Pancreas (tissue), 10 donors: ENCODE measurements around the gene SH3BGRL2. TPM values are rescaled to one million over a fixed set of nuclear protein-coding genes. Genes with fewer than 3 reads are reported as not detected.

Experiments
- ATAC-seq, 4 donors: fragments of 200-7000 bp; cut with Tn5 transposase; one replicate each; pipeline versions ENCODE4 v1.8.0 to v1.9.1; 2020; ENCODE audit warnings: mild to moderate bottlenecking in 4 of 4, moderate library complexity in 4 of 4
- DNase-seq, 6 donors: peaks; one replicate each; pipeline ENCODE4 v3.0.0-alpha.2; 2020
- FAIRE-seq: peaks from 2 replicates; lab custom pipeline; 2012; peaks lifted over from hg19 to GRCh38; lab: Jason Lieb, UNC
- H3K27ac ChIP-seq, 4 donors: fragments of 200-600 bp; sonication (generic); 1 replicate in 3 of 4; 2 replicates in 1 of 4; pipeline versions ENCODE4 v1.5.0 to v1.8.0; 2020
- H3K27me3 ChIP-seq, 4 donors: fragments of 200-600 bp; one replicate each; pipeline ENCODE4 v1.8.0; 2021
- H3K36me3 ChIP-seq, 3 donors: fragments of 200-600 bp; sonication (generic) in 1 of 3; one replicate each; pipeline versions ENCODE4 v1.5.0 to v1.8.0; 2020 to 2021
- H3K4me1 ChIP-seq, 3 donors: fragments of 200-600 bp; one replicate each; pipeline ENCODE4 v1.8.0; 2021
- H3K4me3 ChIP-seq, 4 donors: fragments of 200-600 bp; sonication (generic) in 2 of 4; one replicate each; pipeline versions ENCODE4 v1.5.0 to v1.8.0; 2020 to 2021
- H3K9me3 ChIP-seq, 4 donors: fragments of 200-600 bp; one replicate each; pipeline ENCODE4 v1.8.0; 2021
- CTCF ChIP-seq, 4 donors: fragments of 200-600 bp; sonication (generic) in 3 of 4; IDR thresholded peaks; one replicate each; pipeline versions ENCODE4 v1.5.0 to v1.8.0; 2021; ENCODE audit warnings: antibody characterized with exemption in 4 of 4
- WGBS, 2 donors: extraction: QIAGEN DNeasy Blood & Tissue Kit; methylation state at CpG; one replicate each; pipeline ENCODE4 v1.1.7; 2013; 5-methylcytosine and 5-hydroxymethylcytosine counted together
- intact Hi-C, 3 donors: fragments of 100-400 bp; cut with DNase I; formaldehyde crosslinking; loops; one replicate each; pipeline versions ENCODE4 v1.11.1 to v1.14.2; 2022
- polyA plus RNA-seq, 2 donors: library from polyadenylated mRNA; stranded (reverse); fragments of 200-250 nt; gene quantifications; one replicate each; pipeline ENCODE4 v1.2.3, GENCODE V29; 2013
- total RNA-seq, 6 donors: library from RNA; stranded (reverse); fragmentation: NEBNext Ultra II Directional in 4 of 6; extraction: Animal tissue kit (Norgen Biotek cat#: 25700) in 4 of 6; gene quantifications; one replicate each; pipeline versions ENCODE4 v1.2.1 to v1.2.4, GENCODE V29; 2021 to 2023
- donor health status: healthy with polysubstance abuse.
- donor health status: DM: no; HTN: no; CAD: no; lungs with moderate emphysema.
- donor health status: DM: no; HTN: no; CAD: no.
- donor health status: control.
- donor health status: control.
- donor health status: Bipolar disorder and iron deficiency.
- donor health status: DM: yes; HTN: yes; CAD: no.
- donor health status: DM: no; HTN: no; CAD: no.
- donor health status: DM: no; HTN: no; CAD: no.
- donor health status: DM: yes; HTN: yes; CAD: no.

The SH3BGRL2 gene
- total and polyA plus RNA-seq, 8 donors: 6.1 to 22.1 (median 11.8) TPM

- Histone ChIP-seq H3K4me1 (peaks cover 14 to 36% (median 26%) of the 10 kb centered on the region in 3 donors), H3K27ac (peak overlapping the region in 1 of 4 donors; percentile 17), H3K9me3 (no peaks in the 10 kb centered on the region), H3K27me3 (no peaks in the 10 kb centered on the region), H3K4me3 (no peak overlapping the region), H3K36me3 (no peaks in the 10 kb centered on the region)
- WGBS, 2 donors: 24 to 47% methylated on average over 1 of the region's 1 CpG
- no peak for DNase-seq
- FAIRE-seq: no peak
- TF ChIP-seq CTCF (IDR thresholded peaks at IDR 0.05): no peak
- intact Hi-C loops: no loop called here
- no peak for ATAC-seq
These were observed 53.7 kb downstream of the SH3BGRL2 start for GRCh38 chr6:79684876-79685275.

GRCh38 chr6:79686707-79687309, 55.7 kb downstream of the SH3BGRL2 start:
- H3K27me3 ChIP-seq: no peaks in the 10 kb centered on the region
- intact Hi-C loops: no loop called here
- no peak overlapping the region for H3K4me3 ChIP-seq
- peaks cover 14 to 36% (median 26%) of the 10 kb centered on the region in 3 donors for H3K4me1 ChIP-seq
- H3K36me3 ChIP-seq: no peaks in the 10 kb centered on the region
- H3K9me3 ChIP-seq: no peaks in the 10 kb centered on the region
- FAIRE-seq (no peak), ATAC-seq (peak in 3 of 4 donors; percentile 8 to 30 (median 28)), DNase-seq (no peak)
- WGBS, 2 donors: 70 to 72% methylated on average over 3 of the region's 3 CpGs
- no peak for TF ChIP-seq CTCF (IDR thresholded peaks at IDR 0.05)
- H3K27ac ChIP-seq: peak overlapping the region in 3 of 4 donors; percentile 8 to 41 (median 26)

GRCh38 chr6:79687759-79688158, 56.6 kb downstream of the SH3BGRL2 start:
- H3K27ac ChIP-seq: peak overlapping the region in 3 of 4 donors; percentile 26 to 57 (median 41)
- TF ChIP-seq CTCF (IDR thresholded peaks at IDR 0.05): no peak
- FAIRE-seq: no peak

GRCh38 chr6:79694156-79694555, 63.0 kb downstream of the SH3BGRL2 start:
- Histone ChIP-seq H3K9me3 (no peaks in the 10 kb centered on the region), H3K4me3 (no peak overlapping the region), H3K4me1 (peaks cover 0 to 10% (median 0%) of the 10 kb centered on the region in 3 donors), H3K27me3 (no peaks in the 10 kb centered on the region), H3K27ac (no peak overlapping the region), H3K36me3 (no peaks in the 10 kb centered on the region)
- 79 to 83% methylated on average over 3 of the region's 3 CpGs for WGBS, 2 donors
- no peak for TF ChIP-seq CTCF (IDR thresholded peaks at IDR 0.05)
- FAIRE-seq (no peak), ATAC-seq (no peak), DNase-seq (no peak)
- intact Hi-C loops: no loop called here

More at GRCh38 chr6:79687759-79688158, 56.6 kb downstream of the SH3BGRL2 start:
- intact Hi-C loops: no loop called here
- 4 to 15% methylated on average over 1 of the region's 1 CpG for WGBS, 2 donors
- Histone ChIP-seq H3K9me3 (no peaks in the 10 kb centered on the region), H3K4me1 (peaks cover 14 to 36% (median 26%) of the 10 kb centered on the region in 3 donors), H3K4me3 (no peak overlapping the region), H3K36me3 (no peaks in the 10 kb centered on the region), H3K27me3 (no peaks in the 10 kb centered on the region)
- peak in 1 of 6 donors; percentile 22 for DNase-seq
- ATAC-seq: peak; percentile 77 to 95 (median 90)
